Gastrocnemius medialis (tissue), 4 donors: Measurements from ENCODE around the gene PIGB. TPM values are rescaled to one million over a fixed set of nuclear protein-coding genes. Genes with fewer than 3 reads are reported as not detected.
A peak's percentile ranks its signal among the peaks of the same experiment; 100 is the strongest.
"Not testable (repeated sequence)": the region's sequence is repeated elsewhere in the genome, so short reads cannot be mapped to it uniquely, and the experiment has no call there.

Source experiments
- ATAC-seq, 2 donors: fragments of 150-250 bp; one replicate each; pipeline ENCODE4 v1.9.1; 2016
- DNase-seq, 2 donors: peaks; one replicate each; pipeline ENCODE4 v3.0.0-alpha.2; 2019
- H3K27ac ChIP-seq, 4 donors: fragments of 200-600 bp; sonication (generic); 1 replicate in 1 of 4; 2 replicates in 3 of 4; pipeline ENCODE4 v1.5.1; 2016 to 2018; ENCODE audit warnings: mild to moderate bottlenecking in 2 of 4, moderate library complexity in 1 of 4
- H3K27me3 ChIP-seq, 3 donors: fragments of 200-600 bp; sonication (generic) in 2 of 3; 1 replicate in 1 of 3; 2 replicates in 2 of 3; pipeline versions ENCODE4 v1.5.1 to v1.6.0; 2016 to 2019; ENCODE audit warnings: mild to moderate bottlenecking in 1 of 3, moderate library complexity in 1 of 3
- H3K36me3 ChIP-seq, 2 donors: fragments of 200-600 bp; sonication (generic) in 1 of 2; one replicate each; pipeline ENCODE4 v1.5.1; 2017 to 2018
- H3K4me1 ChIP-seq, 2 donors: fragments of 200-600 bp; sonication (generic) in 1 of 2; one replicate each; pipeline ENCODE4 v1.5.1; 2016 to 2017; ENCODE audit warnings: mild to moderate bottlenecking in 2 of 2
- H3K4me3 ChIP-seq, 4 donors: fragments of 200-600 bp; sonication (generic) in 3 of 4; 1 replicate in 1 of 4; 2 replicates in 3 of 4; pipeline ENCODE4 v1.5.1; 2016 to 2019; ENCODE audit warnings: mild to moderate bottlenecking in 2 of 4
- H3K9me3 ChIP-seq, 3 donors: fragments of 200-600 bp; sonication (generic) in 2 of 3; 1 replicate in 1 of 3; 2 replicates in 2 of 3; pipeline ENCODE4 v1.5.1; 2016 to 2019
- POLR2A ChIP-seq, 2 donors: fragments of 450-650 bp; IDR thresholded peaks; one replicate each; pipeline ENCODE4 v1.6.1; 2017; ENCODE audit warnings: antibody characterized with exemption in 2 of 2, mild to moderate bottlenecking in 2 of 2, moderate library complexity in 2 of 2
- in situ Hi-C, 4 donors: fragments of 200-750 bp; cut with MboI; loops; one replicate each; pipeline versions ENCODE4 v1.15.0 to v1.8.0; 2017; ENCODE audit warnings: low sequenced_read_pairs in 4 of 4
- intact Hi-C: fragments of 100-400 bp; cut with DNase I; formaldehyde crosslinking; loops from one replicate; pipeline ENCODE4 v1.15.1; 2023; ENCODE audit warnings: low total_unique reads
- total RNA-seq, 4 donors: library from RNA; depleted of rRNA; stranded (reverse); fragments of >200 nt; gene quantifications; one replicate each; pipeline versions ENCODE4 v1.1.0 to v1.2.3, GENCODE V29; 2016
- TF ChIP-seq, protein P1 (sequence below), 5 experiments: fragments of 450-650 bp in 3 of 5; fragments of 200-600 bp in 2 of 5; sonication (generic) in 2 of 5; IDR thresholded peaks in 4 of 5; conservative IDR thresholded peaks in 1 of 5; 1 replicate in 4 of 5; 2 replicates in 1 of 5; pipeline ENCODE4 v1.5.1; 2016 to 2019; ENCODE audit warnings: antibody characterized with exemption in 5 of 5, mild to moderate bottlenecking in 3 of 5, moderate library complexity in 3 of 5

The PIGB gene
- total RNA-seq, 4 donors from 2014 or later, result 1.2 to 22.9 (median 5.7) TPM

DNA sequence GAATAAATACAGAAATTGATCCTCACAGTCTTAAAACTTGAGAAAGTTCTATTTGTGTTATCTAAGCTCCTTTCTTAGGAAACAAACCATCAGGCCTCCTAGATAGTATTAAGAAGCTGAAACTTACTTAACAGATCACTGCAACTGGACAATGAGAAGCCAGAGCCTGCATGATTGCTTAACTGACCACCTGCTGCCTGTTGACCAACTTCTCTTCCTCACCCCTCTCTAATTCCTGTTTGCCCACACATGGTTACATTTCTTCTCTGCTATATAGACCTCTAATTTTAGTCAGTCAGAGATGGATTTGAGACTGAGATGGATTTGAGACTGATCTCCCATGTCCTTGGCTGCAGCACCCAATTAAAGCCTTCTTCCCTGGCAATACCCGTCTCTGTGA lies 75.7 kb downstream of the PIGB start:
- in situ Hi-C loops, result no loop called here
- peak; percentile 57 to 84 for DNase-seq
- peak; percentile 98 to 99 for ATAC-seq
- Histone ChIP-seq H3K4me1 (peaks cover 11 to 20% of the 10 kb centered on the region in 2 donors), H3K27ac (peak overlapping the region; percentile 76 to 85 (median 80)), H3K9me3 (no peaks in the 10 kb centered on the region), H3K4me3 (peak overlapping the region in 1 of 4 donors; percentile 7), H3K27me3 (no peaks in the 10 kb centered on the region), H3K36me3 (no peaks in the 10 kb centered on the region)
- intact Hi-C loops, result loop anchor here (5.0 kb wide), 1 partner anchor 238 kb away; no protein-coding TSS in a partner anchor
- peak in 1 of 2 donors; percentile 26 for TF ChIP-seq POLR2A (IDR thresholded peaks at IDR 0.05)
- TF ChIP-seq, protein P1, sequence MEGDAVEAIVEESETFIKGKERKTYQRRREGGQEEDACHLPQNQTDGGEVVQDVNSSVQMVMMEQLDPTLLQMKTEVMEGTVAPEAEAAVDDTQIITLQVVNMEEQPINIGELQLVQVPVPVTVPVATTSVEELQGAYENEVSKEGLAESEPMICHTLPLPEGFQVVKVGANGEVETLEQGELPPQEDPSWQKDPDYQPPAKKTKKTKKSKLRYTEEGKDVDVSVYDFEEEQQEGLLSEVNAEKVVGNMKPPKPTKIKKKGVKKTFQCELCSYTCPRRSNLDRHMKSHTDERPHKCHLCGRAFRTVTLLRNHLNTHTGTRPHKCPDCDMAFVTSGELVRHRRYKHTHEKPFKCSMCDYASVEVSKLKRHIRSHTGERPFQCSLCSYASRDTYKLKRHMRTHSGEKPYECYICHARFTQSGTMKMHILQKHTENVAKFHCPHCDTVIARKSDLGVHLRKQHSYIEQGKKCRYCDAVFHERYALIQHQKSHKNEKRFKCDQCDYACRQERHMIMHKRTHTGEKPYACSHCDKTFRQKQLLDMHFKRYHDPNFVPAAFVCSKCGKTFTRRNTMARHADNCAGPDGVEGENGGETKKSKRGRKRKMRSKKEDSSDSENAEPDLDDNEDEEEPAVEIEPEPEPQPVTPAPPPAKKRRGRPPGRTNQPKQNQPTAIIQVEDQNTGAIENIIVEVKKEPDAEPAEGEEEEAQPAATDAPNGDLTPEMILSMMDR (IDR thresholded peaks at IDR 0.05 in 4 of 5, conservative IDR thresholded peaks at IDR 0.05 in 1 of 5), result no peak

DNA sequence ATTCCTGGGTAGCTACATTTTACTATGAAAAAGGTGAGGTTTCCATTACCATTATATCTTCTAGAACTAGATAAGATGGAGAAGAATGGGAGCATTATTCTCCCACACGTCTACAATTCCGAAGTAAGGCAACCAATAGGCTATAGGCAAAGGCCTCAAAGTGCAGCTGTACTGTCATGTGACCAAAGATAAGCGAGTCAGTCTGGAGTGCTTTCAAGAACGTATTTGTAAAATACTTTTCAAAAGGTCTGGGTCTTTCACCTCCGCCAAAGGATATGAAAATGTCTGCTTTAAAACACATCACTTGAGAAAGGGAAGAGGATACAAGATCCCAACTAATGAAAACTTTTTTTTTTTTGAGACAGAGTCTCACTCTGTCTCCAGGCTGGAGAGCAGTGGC lies 79.2 kb downstream of the PIGB start:
- peaks cover 21 to 35% of the 10 kb centered on the region in 2 donors for H3K4me1 ChIP-seq
- no peak for ATAC-seq
- in situ Hi-C loops (no loop called here), intact Hi-C loops (no loop called here)
- DNase-seq, result no peak
- H3K27ac ChIP-seq, result no peak overlapping the region
- H3K27me3 ChIP-seq, result no peaks in the 10 kb centered on the region
- TF ChIP-seq, protein P1 (IDR thresholded peaks at IDR 0.05 in 4 of 5, conservative IDR thresholded peaks at IDR 0.05 in 1 of 5), result no peak
- H3K36me3 ChIP-seq, result no peaks in the 10 kb centered on the region
- no peaks in the 10 kb centered on the region for H3K9me3 ChIP-seq
- H3K4me3 ChIP-seq, result no peak overlapping the region

DNA sequence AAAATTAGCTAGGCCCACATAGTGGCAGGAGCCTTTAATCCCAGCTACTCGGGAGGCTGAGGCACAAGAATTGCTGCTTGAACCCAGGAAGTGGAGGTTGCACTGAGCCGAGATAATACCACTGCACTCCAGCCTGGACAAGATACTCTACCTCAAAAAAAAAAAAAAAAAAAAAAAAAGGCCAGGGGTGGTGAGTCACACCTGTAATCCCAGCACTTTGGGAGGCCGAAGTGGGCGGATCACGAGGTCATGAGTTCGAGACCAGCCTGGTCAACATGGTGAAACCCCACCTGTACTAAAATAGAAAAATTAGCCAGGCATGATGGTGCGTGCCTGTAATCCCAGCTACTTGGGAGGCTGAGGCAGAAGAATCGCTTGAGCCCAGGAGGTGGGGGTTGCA lies 81.0 kb downstream of the PIGB start:
- H3K36me3 ChIP-seq, H3K27me3 ChIP-seq, DNase-seq, intact Hi-C loops, H3K4me3 ChIP-seq, ATAC-seq, H3K9me3 ChIP-seq: not testable (repeated sequence)
- H3K27ac ChIP-seq, result peak overlapping the region in 1 of 4 donors; percentile 94
- H3K4me1 ChIP-seq, result peaks cover 25 to 31% of the 10 kb centered on the region in 2 donors
- in situ Hi-C loops, result loop anchor here in 1 of 4 donors (25.0 kb wide), 1 partner anchor 88 kb away; the partner anchor contains the start of genes PIGB and PIGBOS1

DNA sequence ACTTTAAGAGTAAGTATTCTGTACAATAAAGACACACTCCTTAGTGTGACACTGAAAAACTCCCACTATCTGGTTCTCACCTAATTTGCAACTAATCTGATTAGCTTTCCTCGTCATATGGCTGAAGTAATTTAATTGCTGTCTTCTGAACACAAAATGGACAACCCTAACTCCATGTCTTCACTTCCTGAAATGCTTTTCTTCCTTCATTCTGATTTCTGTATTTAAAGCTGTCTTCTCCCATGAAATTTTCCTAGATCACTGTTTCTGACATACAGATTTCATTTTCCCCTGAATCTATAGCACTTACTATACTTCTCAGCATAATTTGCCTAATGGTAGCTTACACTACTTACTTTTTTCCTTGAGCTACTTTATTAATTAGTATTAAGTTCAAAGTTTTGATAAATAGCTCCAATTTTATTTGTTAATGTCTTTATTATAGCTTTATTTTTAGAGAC lies 82.8 kb downstream of the PIGB start:
- H3K4me1 ChIP-seq, result peaks cover 26 to 35% of the 10 kb centered on the region in 2 donors
- TF ChIP-seq, protein P1 (IDR thresholded peaks at IDR 0.05 in 4 of 5, conservative IDR thresholded peaks at IDR 0.05 in 1 of 5), result no peak
- no peak for TF ChIP-seq POLR2A (IDR thresholded peaks at IDR 0.05)
- H3K27ac ChIP-seq, result peak overlapping the region; percentile 73 to 94 (median 78)

DNA sequence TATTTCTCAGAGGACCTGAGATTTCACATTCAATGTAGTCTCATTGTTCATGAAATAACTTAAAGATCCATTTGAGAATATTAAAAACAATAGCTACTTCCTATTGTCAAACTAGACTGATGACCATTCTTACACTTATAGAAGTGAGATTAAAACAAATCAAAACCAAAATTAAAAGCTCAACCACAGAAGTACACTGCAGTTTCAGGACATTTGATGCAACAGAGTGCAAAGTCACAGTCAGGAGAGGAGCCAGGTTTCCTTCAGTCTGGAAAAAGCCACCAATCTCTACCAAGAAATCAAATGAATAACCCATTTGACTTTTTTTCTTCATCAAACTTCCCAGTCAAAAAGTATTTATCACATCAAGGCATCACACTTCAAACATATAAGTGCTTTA lies 83.7 kb downstream of the PIGB start:
- no peaks in the 10 kb centered on the region for H3K9me3 ChIP-seq
- DNase-seq, result no peak
- H3K4me3 ChIP-seq, result peak overlapping the region in 2 of 4 donors; percentile 26 to 29
- intact Hi-C loops, result no loop called here
- no peaks in the 10 kb centered on the region for H3K36me3 ChIP-seq
- peaks cover 27 to 38% of the 10 kb centered on the region in 2 donors for H3K4me1 ChIP-seq
- ATAC-seq, result peak; percentile 65 to 76
- in situ Hi-C loops, result loop anchor here in 1 of 4 donors (25.0 kb wide), 1 partner anchor 90 kb away; the partner anchor contains the start of genes PIGB and PIGBOS1
- H3K27me3 ChIP-seq, result no peaks in the 10 kb centered on the region
- no peak for TF ChIP-seq POLR2A (IDR thresholded peaks at IDR 0.05)
- peak overlapping the region; percentile 73 to 94 (median 78) for H3K27ac ChIP-seq

More for the DNA sequence above, 82.8 kb downstream of the PIGB start:
- Histone ChIP-seq H3K27me3 (no peaks in the 10 kb centered on the region), H3K9me3 (no peaks in the 10 kb centered on the region), H3K36me3 (no peaks in the 10 kb centered on the region), H3K4me3 (no peak overlapping the region)
- no peak for DNase-seq
- ATAC-seq, result no peak
- in situ Hi-C loops (loop anchor here in 1 of 4 donors (25.0 kb wide), 1 partner anchor 90 kb away; the partner anchor contains the start of genes PIGB and PIGBOS1), intact Hi-C loops (no loop called here)
